MCF 10A (cell line): ENCODE results near the gene HRH2. TPM values are rescaled to one million over a fixed set of nuclear protein-coding genes. Genes with fewer than 3 reads are reported as not detected.
A peak's percentile ranks its signal among the peaks of the same experiment; 100 is the strongest.

Experiments
- BruUV-seq: library from RNA; stranded (reverse); fragments of 400-500 nt; replicated peaks from 2 replicates; lab custom pipeline; 2021; lab: Mats Ljungman, UMichigan
- CTCF ChIA-PET: fragments of 300-600 bp; sonication (Branson Sonifier 250); formaldehyde crosslinking; extraction: SDS; loops from one replicate; lab custom pipeline; 2021; ENCODE audit warnings: antibody characterized with exemption, inconsistent platforms; lab: Yijun Ruan, JAX
- POLR2A ChIA-PET: fragments of 300-600, 350-650 bp; sonication (Branson Sonifier 250); formaldehyde crosslinking; extraction: SDS; loops from one replicate; lab custom pipeline; 2020; ENCODE audit warnings: antibody characterized with exemption, inconsistent platforms; lab: Yijun Ruan, JAX
- DNase-seq: peaks from one replicate; pipeline ENCODE4 v3.0.0-alpha.2; 2018; ENCODE audit not compliant: unreplicated experiment
- H3K27ac Mint-ChIP-seq: one replicate; pipeline ENCODE4 v1.8.0; 2022; ENCODE audit warnings: mild to moderate bottlenecking, low read depth, mixed read lengths; ENCODE audit not compliant: unreplicated experiment
- H3K27me3 Mint-ChIP-seq: one replicate; pipeline ENCODE4 v1.8.0; 2022; ENCODE audit warnings: mixed read lengths; ENCODE audit not compliant: insufficient read depth, unreplicated experiment
- H3K36me3 Mint-ChIP-seq: one replicate; pipeline ENCODE4 v1.8.0; 2022; ENCODE audit warnings: mild to moderate bottlenecking, moderate library complexity, mixed read lengths; ENCODE audit not compliant: insufficient read depth, unreplicated experiment
- H3K4me1 Mint-ChIP-seq: one replicate; pipeline ENCODE4 v1.8.0; 2022; ENCODE audit warnings: mixed read lengths; ENCODE audit not compliant: insufficient read depth, unreplicated experiment
- H3K4me3 Mint-ChIP-seq: one replicate; pipeline ENCODE4 v1.8.0; 2022; ENCODE audit warnings: mild to moderate bottlenecking, moderate library complexity, mixed read lengths; ENCODE audit not compliant: unreplicated experiment
- H3K9me3 Mint-ChIP-seq: one replicate; pipeline ENCODE4 v1.8.0; 2022; ENCODE audit warnings: mixed read lengths; ENCODE audit not compliant: unreplicated experiment
- intact Hi-C: fragments of 100-400 bp; cut with micrococcal nuclease; formaldehyde crosslinking; loops from 2 replicates; pipeline ENCODE4 v1.14.1; 2022
- total RNA-seq: library from RNA; stranded (reverse); gene quantifications from 2 replicates; pipeline ENCODE4 v1.2.3, GENCODE V29; 2022
- TF ChIP-seq, protein P1 (sequence below): fragments of 200-600 bp; IDR thresholded peaks from one replicate; pipeline ENCODE4 v1.8.0; 2022; ENCODE audit warnings: antibody characterized with exemption, mild to moderate bottlenecking; ENCODE audit not compliant: unreplicated experiment

The HRH2 gene
- total RNA-seq, 1 experiment from 2014 or later: not detected

DNA sequence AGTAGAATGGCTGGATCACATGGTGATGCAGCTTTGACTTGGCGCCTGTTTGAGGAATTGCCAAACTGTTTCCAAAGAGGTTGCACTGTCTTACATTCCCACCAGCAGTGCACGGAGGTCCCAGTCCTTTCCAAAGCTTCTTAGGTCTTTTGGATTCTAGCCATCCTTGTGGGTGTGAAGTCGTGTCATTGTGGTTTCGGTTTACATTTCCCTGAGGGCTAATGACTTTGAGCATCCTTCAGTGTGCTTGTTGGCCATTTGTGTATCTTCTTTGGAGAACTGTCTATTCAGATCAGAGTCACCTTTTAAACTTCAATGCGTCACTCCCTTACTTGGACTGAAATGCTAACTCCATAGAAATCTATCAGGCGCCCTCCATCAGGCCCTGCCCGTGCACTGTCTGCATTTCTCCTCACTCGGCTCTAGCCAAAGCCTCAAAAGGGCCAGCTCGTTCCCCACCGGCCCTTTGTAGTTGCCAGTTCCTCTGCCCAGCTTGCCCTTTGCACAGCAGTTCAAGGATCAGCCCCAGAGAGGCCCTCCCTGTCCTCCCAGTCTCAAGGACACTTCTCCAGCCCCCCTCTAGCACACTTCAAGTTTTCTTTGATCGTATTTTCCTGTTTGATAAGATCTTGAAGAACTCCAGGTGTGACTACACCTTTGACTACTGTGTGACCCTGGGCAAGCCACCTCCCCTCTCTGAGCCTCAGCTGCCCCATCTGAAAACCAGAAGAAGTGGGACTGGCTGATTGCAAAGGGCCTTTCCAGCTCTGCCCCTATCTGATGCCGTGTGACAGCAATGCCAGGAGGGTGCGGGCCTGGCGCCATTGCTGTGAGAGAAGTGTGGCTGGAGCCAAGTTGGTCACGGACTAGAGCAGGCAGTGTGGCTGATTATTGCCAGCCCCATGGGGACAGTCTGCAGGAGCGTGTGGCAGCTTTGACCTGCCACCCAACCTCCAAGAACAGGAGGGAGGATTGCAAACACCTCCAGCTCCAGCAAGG, 5.6 kb downstream of the HRH2 start:
- no peaks in the 10 kb centered on the region for H3K4me1 Mint-ChIP-seq
- BruUV-seq: no TSS peak

DNA sequence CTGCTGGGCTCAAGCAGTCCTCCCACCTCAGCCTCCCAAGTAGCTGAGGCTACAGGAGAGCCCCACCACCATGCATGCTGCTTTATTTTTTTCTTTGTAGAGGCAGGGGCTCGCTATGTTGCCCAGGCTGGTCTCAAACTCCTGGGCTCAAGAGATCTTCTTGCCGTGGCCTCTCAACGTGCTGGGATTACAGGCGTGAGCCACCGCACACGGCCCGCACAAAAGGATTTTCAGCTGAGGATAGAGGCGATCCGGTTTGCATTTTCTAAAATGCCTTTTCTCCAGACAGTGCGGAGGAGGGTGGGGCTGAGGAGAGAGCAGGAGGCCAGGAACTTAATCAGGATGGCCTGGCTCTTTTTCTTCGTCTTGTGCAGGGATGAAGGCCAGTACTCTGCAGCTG, 6.9 kb downstream of the HRH2 start:
- no peak overlapping the region for H3K4me3 Mint-ChIP-seq
- ChIA-PET CTCF (interaction anchor here (0.6 kb wide), 2 partner anchors 66 to 137 kb away, joined by 3 read pairs; no protein-coding TSS in a partner anchor), POLR2A (no interaction called here)
- TF ChIP-seq, protein P1, sequence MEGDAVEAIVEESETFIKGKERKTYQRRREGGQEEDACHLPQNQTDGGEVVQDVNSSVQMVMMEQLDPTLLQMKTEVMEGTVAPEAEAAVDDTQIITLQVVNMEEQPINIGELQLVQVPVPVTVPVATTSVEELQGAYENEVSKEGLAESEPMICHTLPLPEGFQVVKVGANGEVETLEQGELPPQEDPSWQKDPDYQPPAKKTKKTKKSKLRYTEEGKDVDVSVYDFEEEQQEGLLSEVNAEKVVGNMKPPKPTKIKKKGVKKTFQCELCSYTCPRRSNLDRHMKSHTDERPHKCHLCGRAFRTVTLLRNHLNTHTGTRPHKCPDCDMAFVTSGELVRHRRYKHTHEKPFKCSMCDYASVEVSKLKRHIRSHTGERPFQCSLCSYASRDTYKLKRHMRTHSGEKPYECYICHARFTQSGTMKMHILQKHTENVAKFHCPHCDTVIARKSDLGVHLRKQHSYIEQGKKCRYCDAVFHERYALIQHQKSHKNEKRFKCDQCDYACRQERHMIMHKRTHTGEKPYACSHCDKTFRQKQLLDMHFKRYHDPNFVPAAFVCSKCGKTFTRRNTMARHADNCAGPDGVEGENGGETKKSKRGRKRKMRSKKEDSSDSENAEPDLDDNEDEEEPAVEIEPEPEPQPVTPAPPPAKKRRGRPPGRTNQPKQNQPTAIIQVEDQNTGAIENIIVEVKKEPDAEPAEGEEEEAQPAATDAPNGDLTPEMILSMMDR: no peak
- H3K36me3 Mint-ChIP-seq: no peaks in the 10 kb centered on the region
- peaks cover 67% of the 10 kb centered on the region for H3K27me3 Mint-ChIP-seq
- no peak overlapping the region for H3K27ac Mint-ChIP-seq
- no peak for DNase-seq
- BruUV-seq: no TSS peak
- no peaks in the 10 kb centered on the region for H3K4me1 Mint-ChIP-seq
- no peaks in the 10 kb centered on the region for H3K9me3 Mint-ChIP-seq
- intact Hi-C loops: no loop called here

More for the DNA sequence above, 5.6 kb downstream of the HRH2 start:
- ChIA-PET POLR2A (no interaction called here), CTCF (interaction anchor here (0.6 kb wide), 1 partner anchor 138 kb away, joined by 3 read pairs; no protein-coding TSS in a partner anchor)
- intact Hi-C loops: no loop called here
- TF ChIP-seq, protein P1: no peak
- Mint-ChIP-seq H3K9me3 (no peaks in the 10 kb centered on the region), H3K27ac (no peak overlapping the region), H3K4me3 (no peak overlapping the region), H3K27me3 (peaks cover 67% of the 10 kb centered on the region), H3K36me3 (no peaks in the 10 kb centered on the region)
- peak; percentile 45 for DNase-seq

DNA sequence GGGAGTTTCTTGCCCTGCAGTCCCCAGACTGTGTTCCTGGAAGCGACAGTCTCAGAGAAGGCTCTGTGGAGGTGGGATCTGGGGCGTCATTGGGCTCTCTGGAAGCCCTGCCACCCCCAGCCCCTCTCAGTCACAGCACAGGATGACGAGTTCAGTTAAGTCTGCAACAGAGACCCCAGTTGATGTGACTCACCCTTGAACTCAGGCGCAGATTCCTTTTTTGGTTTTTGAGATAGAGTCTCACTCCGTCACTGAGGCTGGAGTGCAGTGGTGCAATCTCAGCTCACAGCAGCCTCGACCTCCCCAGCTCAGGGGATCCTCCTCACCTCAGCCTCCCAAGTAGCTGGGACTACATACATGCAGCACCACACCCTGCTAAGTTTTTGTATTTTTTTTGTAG, 8.3 kb downstream of the HRH2 start:
- Mint-ChIP-seq H3K36me3 (no peaks in the 10 kb centered on the region), H3K4me3 (no peak overlapping the region), H3K27ac (no peak overlapping the region), H3K9me3 (no peaks in the 10 kb centered on the region), H3K27me3 (peaks cover 57% of the 10 kb centered on the region), H3K4me1 (no peaks in the 10 kb centered on the region)
- BruUV-seq: no TSS peak
- TF ChIP-seq, protein P1: no peak
- no peak for DNase-seq
- ChIA-PET CTCF (interaction anchor here (0.8 kb wide), 1 partner anchor 911 kb away, joined by 3 read pairs; no protein-coding TSS in a partner anchor), POLR2A (interaction anchor here (1.2 kb wide), 1 partner anchor 176 kb away, joined by 3 read pairs; no protein-coding TSS in a partner anchor)
- intact Hi-C loops: no loop called here

DNA sequence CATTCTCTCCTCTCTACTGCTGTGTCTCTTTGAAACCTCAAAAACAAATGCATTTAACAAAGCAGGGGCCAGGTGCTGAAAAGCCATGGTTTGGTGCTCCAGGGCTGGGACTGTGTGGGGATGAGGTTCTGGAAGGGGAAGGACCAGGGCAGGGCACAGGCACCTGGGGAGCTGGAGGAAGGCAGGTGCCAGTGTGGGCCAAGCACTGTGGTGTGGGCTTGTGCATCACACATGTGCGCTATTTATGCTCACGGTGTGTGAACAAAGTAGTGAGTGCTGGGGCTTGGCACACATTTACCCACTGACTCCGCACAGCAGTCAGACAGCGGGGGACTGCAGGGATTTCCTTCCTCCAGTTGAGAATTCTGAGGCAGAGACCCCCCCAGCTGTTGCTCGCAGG, 10.1 kb downstream of the HRH2 start:
- ChIA-PET POLR2A (no interaction called here), CTCF (no interaction called here)
- H3K4me3 Mint-ChIP-seq: no peak overlapping the region
- TF ChIP-seq, protein P1: no peak
- H3K4me1 Mint-ChIP-seq: no peaks in the 10 kb centered on the region
- peaks cover 61% of the 10 kb centered on the region for H3K27me3 Mint-ChIP-seq
- H3K27ac Mint-ChIP-seq: no peak overlapping the region
- no peaks in the 10 kb centered on the region for H3K9me3 Mint-ChIP-seq
- intact Hi-C loops: no loop called here
- no peaks in the 10 kb centered on the region for H3K36me3 Mint-ChIP-seq
- no peak for DNase-seq
- BruUV-seq: no TSS peak
